Uterus (tissue), 2 donors: ENCODE results near the gene DPH5.

ENCODE experiments used
- CTCF ChIP-seq, 4 experiments: fragments of 200-600 bp in 2 of 4; fragments of 450-650 bp in 2 of 4; sonication (generic) in 2 of 4; IDR thresholded peaks; one replicate each; pipeline ENCODE4 v1.5.1; 2016 to 2019; ENCODE audit warnings: antibody characterized with exemption in 4 of 4, mild to moderate bottlenecking in 2 of 4, moderate library complexity in 1 of 4
- POLR2A ChIP-seq, 2 donors: fragments of 450-650 bp; IDR thresholded peaks; one replicate each; pipeline ENCODE4 v1.6.1; 2016; ENCODE audit warnings: antibody characterized with exemption in 2 of 2, mild to moderate bottlenecking in 1 of 2, moderate library complexity in 1 of 2

GRCh38 chr1:100955322-100955721, 70.3 kb downstream of the DPH5 start:
- no peak for TF ChIP-seq CTCF (IDR thresholded peaks at IDR 0.05)
- TF ChIP-seq POLR2A (IDR thresholded peaks at IDR 0.05) = no peak
